Occipital lobe (tissue), 2 donors: Measurements from ENCODE around the gene CPPED1. TPM values are rescaled to one million over a fixed set of nuclear protein-coding genes. Genes with fewer than 3 reads are reported as not detected.

Source experiments
- DNase-seq: peaks from one replicate; lab custom pipeline; 2025; lab: John Stamatoyannopoulos, UW
- total RNA-seq: library from RNA; depleted of rRNA; stranded (reverse); fragments of >200 nt; gene quantifications from one replicate; pipeline ENCODE4 v1.2.3, GENCODE V29; 2014

The CPPED1 gene
- total RNA-seq, 1 donor from 2014 or later: 6.2 TPM

DNA sequence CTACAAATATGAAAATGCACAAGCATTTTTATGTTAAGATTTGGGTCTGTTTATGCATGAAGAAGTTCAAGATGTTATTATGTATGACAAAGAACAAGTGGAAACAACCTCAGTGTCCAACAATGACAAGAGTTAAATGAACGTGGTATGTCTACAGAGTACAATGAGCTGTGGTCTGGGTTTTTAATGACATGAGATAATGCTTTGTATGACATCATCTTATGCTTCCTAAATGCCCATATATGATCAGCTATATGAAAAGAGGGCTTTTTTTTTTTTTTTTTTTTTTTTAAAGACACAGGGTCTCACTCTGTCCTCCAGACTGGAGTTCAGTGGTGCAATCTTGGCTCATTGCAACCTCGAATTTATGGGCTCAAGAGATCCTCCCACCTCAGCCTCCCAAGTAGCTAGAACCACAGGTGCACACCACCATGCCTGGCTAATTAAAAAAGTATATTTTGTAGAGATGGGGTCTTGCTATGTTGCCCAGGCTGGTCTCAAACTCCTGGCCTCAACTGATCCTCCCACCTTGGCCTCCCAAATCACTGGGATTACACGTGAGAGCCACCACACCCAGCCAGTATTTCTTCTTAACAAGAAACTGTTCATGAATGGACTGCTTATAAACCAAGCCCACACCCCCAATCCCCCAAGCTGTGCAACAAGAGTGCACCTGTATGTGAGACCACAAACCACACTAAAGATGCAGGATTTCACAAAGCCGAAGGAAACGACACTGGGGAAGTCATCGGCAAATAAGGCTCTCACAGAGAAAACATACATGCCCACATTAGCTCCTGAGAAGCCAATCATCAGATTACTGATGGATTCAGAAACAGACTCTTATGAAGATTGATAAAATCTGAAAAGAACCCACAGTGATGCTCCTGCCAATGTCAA lies 114.5 kb downstream of the CPPED1 start:
- DNase-seq: no peak

DNA sequence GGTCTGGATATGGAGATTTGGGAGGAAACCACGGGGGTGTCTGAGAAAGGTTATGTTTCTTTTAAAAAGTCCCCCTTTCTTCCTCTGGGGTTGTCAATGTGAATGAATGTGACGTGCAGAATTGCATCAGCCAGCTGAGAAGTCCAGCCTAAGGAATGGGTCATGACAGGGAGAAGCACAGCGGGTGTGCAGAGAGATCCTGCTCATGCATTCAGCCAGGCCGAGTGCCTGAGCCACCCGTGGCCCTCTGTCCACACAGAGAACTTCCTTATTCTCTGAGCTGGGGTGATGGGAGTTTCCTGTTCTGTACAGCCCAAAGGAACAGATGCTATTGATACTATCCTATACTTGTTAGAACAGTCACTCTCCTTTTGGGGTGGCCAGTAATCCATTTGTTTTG lies 117.9 kb downstream of the CPPED1 start:
- no peak for DNase-seq

DNA sequence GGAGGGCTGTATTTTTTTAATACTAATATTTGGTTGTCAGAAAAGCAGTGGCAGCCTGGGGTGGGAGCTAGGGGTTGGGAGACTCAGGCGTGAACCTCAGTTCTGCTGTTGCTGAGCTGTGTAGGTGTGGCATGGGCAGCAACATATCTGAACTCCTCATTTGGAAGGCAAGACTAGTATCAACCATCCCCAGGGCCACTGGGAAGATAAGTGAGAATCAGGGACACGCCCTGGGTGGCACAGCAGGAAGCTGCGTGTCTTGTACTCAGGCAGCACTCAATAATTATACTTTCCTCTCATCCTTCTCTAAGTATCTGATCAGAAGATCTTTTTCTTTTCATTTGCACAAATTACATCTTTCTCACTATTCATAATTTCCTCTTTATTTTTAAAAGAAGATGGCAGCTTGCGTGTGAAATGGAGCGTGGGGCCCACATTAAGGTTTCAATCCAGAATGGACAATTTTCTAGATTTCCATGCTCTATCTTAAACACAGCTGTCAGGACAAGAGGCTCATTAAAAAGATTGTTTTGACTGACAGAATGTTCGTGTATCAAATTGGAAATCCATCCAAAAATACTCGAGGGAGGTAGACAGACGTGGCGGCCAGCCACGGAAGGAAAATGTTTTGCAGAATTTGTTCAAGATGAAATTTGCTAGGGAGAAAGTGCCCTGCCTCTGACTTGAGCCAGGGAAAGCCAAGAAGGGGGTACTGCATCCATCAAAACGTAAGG lies 121.1 kb downstream of the CPPED1 start:
- no peak for DNase-seq

DNA sequence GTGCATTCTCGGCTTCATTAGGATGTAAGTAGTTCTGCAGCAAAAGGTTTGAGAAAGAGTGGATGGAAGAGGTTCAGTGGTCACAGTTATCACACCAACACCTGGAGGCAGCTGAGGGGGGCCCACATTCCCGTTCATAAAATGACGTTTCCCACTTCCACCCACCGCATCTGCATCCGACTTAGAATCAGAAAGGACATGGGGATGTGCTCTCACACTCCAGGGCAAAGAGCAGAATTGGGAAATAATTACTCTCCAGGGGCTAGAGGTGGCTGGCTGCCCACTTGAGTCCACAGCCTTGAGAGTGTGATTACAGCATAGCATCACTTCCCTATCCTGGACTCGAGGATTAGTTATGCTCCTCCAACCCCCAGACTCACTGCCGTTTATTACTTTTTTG lies 122.0 kb downstream of the CPPED1 start:
- no peak for DNase-seq

DNA sequence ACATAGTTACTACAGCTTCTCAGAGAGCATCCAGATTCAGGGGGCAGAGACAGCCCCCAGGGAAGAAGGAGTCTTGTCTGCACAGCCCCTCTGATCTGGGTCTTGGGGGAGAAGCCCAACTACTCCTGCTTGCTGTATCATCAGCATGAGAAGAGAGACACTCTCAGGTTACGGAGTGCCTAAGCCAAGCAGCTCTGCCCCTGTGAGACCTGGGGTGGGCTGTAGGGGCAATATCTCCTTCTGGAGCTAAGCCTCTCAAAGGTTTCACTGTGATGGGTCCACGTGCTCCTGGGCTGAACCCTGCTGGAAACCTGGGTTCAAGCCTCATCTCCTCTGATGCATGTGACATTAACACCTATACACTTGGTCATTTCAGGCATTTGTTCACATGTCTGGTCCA lies 123.2 kb downstream of the CPPED1 start:
- DNase-seq: no peak

DNA sequence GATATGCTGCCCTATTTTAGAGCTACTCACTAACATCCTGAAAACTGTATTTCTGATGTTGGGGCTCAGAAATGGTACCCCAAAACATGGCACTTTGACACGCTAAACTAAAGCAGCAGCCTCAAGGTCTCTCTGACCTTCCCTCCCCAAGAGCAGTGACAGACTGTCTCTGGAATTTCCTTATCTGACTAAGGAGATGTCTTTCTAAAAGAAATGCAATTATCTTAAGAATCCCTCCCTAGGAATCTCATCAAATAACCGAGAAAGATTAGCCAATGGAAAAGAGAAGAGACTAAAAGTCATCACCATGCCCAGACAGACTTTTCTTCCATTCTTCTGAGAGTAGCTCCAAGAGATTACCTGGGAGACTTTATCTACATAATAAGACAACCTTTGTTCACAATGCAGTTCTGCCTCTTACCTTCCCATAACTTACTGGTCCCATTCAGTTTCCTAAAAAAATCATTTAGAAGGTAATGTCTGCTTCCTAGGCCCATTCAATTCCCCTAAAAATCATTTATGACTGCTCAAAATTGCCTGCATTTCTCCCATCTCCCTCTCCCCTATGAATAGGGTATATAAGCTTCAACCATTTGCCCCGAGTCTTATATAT lies 123.9 kb downstream of the CPPED1 start:
- DNase-seq: no peak

DNA sequence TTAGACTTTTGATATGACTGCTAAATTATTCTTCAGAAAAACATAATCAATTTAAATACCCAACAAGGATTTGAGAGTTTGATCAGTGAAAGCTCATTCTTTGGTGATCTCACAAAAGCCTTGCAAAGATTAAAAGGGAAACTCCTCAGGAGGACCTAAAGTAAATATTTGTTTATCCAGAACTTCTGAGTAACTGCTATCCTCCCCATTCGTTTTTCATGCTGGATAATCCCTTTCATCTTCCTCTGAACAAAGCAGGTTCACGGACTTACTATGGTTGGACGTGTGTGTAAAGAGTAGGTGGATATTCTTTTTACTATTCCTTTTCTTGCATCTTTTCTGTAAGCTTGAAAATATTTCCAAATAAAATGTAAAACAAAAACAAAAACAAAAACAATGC lies 124.7 kb downstream of the CPPED1 start:
- no peak for DNase-seq

DNA sequence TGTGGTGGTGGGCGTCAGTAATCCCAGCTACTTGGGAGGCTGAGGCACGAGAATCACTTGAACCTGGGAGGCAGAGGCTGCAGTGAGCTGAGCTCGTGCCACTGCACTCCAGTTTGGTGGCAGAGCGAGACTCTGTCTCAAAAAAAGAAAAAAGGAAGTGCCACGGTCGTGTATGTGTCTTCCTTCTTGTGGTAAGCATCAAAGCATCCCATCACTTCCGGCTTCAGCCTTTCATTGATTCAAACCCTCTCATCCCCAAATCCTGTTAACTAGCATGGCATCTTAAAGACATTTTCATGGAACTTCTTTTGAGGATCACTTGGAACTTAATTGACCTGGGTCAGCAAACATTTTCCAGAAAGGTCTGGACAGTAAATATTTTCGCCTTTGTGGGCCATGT lies 126.2 kb downstream of the CPPED1 start:
- DNase-seq: no peak

DNA sequence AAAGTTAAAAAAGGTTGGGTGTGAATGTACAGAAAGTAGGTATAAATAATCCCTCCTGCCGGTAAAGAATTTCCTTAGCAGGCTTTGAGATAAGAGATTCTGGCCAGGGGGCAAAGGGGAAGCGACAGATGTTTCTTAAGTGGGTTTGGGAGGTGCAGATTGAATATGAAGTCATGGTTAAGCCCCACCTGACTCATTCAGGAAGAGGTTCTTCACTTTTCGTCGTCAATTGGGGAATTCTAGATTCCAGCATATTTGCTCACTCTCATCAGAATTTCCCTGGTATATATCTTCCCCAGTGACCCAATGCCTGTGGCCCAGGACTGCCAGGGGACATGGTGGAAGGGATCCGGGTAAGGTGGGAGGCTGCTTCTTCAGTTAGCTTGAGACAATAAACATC lies 127.8 kb downstream of the CPPED1 start:
- no peak for DNase-seq

DNA sequence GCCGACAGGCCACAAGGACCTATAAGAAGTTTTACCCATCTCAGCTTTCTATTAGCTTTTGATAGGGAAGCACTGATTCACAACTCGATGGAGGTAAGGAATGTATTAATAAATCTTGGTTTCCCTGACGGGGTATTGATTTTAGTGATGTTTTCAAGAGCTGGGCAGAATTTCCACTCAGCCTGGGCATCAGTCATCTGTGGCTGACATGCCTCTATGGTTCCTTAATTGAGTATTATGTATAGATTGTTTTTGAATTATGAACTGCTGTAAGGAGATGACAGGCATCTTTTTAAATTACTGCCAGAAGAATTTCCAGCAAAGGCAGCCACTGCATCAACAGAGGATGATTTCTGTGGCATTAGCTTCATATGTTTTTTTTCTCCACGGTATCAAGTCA lies 128.6 kb downstream of the CPPED1 start:
- DNase-seq: no peak

DNA sequence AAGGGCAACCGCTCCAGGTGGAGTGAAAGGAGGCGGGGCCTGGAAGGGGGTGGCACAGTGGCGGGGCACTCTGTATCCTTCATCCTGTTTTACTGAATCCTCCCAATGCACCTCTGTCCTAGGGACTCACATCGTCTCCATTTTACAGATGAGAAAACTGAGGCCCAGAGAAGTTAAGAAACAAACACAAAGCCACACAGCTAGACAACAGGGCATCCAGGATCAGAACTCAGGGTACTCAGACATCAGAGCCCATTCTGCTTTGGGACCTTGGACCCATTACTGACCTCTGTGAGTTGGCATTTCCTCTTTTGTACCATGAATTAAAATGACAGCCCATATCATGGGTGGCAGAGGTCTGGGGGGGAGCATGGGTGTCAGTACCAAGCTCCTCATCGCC lies 129.2 kb downstream of the CPPED1 start:
- DNase-seq: no peak

DNA sequence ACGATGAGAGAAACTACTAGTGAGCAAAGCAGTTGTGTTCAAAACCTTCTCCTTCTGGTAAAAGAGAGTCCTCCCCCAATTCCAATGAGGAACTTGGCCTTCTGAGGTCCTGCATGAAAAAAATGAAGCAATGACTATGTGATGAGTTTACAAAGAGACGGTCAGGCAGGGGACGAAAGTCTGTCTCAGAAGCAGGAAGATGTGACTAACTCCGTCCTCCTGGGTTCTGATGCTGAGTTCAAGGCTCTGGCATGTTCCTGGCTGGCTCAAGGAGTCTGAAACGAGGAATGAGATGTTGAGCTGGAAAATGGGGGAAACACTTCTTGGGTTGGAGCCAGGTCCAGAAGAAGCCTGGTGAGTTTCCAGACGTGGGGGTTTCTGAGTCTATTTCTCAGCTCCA lies 129.6 kb downstream of the CPPED1 start:
- no peak for DNase-seq

DNA sequence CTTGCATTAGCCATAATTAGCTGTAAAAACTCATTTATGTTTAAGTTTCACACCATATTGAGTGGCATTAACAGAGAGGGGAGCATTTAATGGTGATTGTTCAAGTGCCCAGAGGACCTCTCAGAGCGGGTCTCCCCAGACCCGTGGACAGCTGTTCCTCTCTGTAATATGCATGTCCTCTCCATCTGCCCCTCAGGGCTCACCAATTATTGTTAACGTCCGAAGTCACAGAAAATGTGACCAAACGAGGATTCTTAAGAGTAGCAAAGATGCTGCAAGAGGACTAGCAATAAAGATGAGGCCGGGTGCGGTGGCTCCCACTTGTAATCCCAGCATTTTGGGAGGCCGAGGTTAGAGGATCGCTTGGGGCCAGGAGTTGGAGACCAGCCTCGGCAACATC lies 130.2 kb downstream of the CPPED1 start:
- DNase-seq: no peak

DNA sequence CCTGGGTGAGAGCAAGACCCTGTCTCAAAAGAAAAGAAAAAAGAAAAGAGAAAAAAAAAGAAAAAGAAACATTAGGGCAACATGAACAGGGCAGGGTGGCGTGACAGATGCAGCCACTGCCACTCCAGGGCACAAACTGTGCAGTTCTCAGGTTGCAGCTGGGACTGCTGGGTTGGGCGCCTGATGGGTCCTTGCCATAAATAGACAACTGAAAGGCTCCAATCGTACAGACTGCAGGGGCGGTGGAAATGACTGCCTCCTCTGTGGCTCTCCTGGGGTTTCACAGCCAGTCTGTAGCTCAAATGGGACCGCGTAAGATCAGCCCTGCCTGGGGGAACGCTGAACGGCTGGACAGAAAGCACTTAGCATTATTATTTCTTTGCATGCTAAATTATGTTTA lies 130.7 kb downstream of the CPPED1 start:
- no peak for DNase-seq

DNA sequence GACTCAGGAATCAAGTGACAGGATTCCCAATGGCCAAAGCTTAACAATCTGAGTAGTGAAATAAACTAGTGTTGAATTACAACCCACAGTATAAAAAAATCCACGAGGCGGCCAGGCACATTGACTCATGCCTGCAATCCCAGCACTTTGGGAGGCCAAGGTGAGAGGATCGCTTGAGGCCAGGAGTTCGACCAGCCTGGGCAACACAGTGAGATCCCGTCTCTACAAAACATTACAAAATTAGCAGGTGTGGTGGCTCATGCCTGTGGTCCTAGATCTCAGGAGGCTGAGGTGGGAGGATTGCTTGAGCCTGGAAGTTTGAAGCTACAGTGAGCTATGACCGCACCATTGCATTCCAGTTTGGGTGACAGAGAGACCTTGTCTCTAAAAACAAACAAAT lies 133.8 kb downstream of the CPPED1 start:
- DNase-seq: no peak

DNA sequence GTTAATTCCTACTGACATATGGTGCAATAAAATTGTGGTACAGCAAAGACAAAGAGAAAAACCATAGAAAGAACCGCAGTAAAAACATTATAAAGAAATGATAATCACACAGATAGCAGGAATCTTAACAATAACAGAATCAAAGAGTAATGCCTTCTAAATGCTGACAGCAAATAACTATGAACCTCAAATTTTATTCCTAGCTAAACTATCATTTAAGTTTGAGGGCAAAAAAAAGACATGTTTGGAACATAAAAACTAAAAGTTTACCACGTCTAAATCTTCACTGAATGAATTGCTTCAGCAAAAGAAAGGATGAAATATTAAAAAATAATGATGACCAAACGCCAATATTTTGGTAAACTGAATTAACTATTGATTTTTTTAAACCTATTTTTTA lies 135.8 kb downstream of the CPPED1 start:
- DNase-seq: no peak

DNA sequence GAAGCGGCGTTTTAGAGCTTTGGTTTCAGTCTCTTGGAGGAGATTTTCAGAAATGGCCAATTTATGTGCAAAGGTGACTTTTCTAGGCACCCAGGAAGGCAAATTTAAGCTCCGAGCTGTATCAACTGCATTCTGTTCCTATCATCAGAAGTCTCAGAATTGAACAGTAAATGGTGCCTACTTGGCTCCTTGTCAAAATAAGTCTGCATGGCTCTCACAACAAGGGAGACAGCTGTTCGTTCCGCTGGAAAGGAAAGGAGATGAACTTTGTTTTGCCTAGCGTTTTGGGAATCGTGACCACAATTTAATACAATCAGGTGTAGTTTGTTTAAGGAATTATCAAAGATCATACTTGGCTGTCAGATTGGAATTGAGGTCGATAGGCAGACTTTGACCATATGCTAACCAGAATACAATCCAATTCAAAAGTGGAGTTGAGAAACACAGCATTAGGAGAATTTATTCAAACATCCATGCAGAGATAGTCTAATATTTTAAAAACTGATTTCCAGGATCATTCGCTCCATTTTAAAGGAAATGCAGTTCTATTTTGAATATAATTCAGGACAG lies 139.4 kb downstream of the CPPED1 start:
- no peak for DNase-seq

DNA sequence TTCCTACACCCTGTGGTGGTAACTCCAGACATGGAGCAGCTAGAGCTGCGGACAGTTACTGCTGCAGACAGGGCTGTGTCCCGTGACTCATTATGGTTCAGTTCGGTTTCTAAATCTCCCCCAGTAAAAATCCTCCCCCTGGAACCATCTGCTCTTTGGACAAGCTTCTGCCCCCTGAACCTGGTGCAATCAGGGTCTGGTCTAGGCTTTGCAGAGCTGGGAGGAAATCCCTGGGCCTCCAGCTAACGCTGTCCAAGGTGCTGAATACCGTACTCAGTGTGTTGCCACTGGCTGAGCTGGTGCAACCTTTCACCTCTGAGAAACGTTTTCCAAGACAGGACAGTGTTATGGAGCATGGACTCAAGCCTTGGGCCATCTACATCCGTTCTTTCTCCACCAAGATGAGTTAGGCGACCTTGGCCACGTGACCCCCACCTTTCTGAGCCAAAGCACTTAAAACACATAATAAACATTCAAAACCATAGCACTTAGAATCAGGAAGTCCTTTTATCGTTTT lies 142.0 kb downstream of the CPPED1 start:
- DNase-seq: no peak

DNA sequence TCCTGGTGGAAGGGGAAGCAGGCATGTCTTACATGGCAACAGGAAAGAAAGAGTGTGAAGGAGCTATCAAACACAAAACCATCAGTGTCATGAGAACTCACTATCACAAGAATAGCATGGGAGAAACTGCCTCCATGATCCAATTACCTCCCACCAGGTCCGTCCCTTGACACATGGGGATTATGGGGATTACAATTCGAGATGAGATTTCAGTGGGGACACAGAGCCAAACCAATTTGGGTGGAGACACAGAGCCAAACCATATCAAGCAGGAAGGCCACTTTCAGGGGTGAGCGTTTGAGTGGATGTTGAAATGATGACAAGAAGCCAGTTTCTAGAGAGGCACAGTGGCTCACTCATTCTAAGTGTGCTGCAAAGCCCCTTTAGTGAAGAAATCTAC lies 143.8 kb downstream of the CPPED1 start:
- DNase-seq: no peak

DNA sequence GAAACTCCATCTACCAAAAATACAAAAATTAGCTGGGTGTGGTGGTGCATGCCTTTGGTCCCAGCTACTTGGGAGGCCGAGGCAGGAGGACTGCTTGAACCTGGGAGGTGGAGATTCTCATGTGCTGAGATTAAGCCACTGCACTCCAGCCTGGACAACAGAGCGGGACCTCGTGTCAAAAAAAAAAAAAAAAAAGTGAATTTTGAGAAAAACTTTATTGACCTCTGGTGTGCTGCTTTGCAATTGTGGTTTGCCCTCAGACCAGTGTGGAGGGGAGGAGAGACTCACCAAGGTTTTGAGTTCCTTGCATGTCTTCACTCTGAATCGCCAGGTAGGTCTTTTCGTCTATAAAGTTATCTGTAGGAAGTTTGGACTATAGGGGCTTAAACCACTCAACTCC lies 145.2 kb downstream of the CPPED1 start:
- no peak for DNase-seq

DNA sequence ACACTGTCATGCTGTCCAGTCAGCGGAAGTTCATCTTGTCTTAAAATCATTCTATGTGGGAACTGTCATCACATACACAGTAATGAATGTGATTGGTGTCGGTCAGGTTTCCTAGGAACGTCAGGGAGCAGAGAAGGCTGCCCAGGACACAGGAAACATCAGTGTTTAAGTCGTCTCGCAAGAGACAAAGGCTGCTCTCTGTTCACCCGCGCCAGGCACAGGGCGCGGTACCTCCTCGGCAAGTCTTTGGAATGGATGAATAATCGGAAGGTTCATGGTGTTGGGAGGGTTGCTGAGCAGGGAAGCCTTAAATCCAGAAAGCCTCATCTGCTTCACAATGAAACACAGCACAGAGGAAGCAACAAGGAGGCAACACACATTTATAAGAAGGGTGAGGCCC lies 148.2 kb downstream of the CPPED1 start:
- DNase-seq: no peak

DNA sequence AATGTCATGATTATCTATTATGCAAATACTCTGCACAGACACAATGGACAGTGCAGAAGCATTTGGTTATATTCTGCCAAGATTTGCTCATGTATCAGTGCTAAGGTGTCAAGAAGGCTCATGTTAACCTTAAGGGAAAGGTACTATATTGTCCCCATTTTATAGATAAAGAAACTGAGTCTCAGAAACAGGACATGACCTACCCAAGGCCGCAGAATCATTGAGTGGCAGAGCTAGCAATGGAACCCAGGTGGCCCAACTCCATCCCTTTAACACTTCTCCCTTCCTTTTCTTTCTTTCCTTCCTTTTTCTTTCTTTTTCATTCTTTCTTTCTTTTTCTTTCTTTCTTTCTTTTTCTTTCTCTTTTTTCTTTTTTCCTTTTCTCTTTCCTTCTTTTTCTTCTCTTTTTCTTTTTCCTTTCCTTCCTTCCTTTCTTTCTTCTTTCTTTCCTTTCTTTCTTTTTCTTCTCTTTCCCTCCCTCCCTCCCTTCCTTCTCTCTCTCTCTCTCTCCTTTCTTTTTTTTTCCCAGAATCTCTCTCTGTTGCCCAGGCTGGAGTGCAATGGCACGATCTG lies 149.8 kb downstream of the CPPED1 start:
- DNase-seq: no peak
